Adrenal gland (tissue), 5 donors: ENCODE data around the gene LYRM7.

Experiments
- CTCF ChIP-seq, 6 experiments: fragments of 450-650 bp in 4 of 6; fragments of 200-600 bp in 2 of 6; sonication (generic) in 1 of 6; IDR thresholded peaks; 1 replicate in 5 of 6; 2 replicates in 1 of 6; pipeline versions ENCODE4 v1.5.1 to v1.8.0; 2016 to 2021; ENCODE audit warnings: antibody characterized with exemption in 6 of 6, mild to moderate bottlenecking in 2 of 6, moderate library complexity in 1 of 6
- POLR2A ChIP-seq, 2 donors: fragments of 450-650 bp; IDR thresholded peaks; one replicate each; pipeline ENCODE4 v1.6.1; 2017; ENCODE audit warnings: antibody characterized with exemption in 2 of 2, mild to moderate bottlenecking in 2 of 2, moderate library complexity in 1 of 2
- donor health status: DM: no; HTN: no; CAD: no.

- TF ChIP-seq CTCF (IDR thresholded peaks at IDR 0.05) (no peak), POLR2A (IDR thresholded peaks at IDR 0.05) (no peak)
These were observed 19.5 kb upstream of the LYRM7 start for GRCh38 chr5:131151216-131151615.
